Suppressor macrophage treated with lipopolysaccharide for 1 hour (primary cell): ENCODE data around the gene MTA2.
"Not testable (repeated sequence)": the region's sequence is repeated elsewhere in the genome, so short reads cannot be mapped to it uniquely, and the experiment has no call there.

Source experiments
- DNase-seq, 3 donors: peaks; one replicate each; pipeline ENCODE4 v3.0.0-alpha.2; 2020 to 2022

The MTA2 gene

GRCh38 chr11:62601372-62602140 lies at the start of gene MTA2:
Gene MTA2 (minus strand): TSS chr11:62601865. CDS start chr11:62601450, 415 bp downstream.
- DNase-seq: peak; percentile 98 to 99 (median 99)

- DNase-seq: not testable (repeated sequence)
Observed at GRCh38 chr11:62650283-62650682, 48.6 kb upstream of the MTA2 start.

- DNase-seq: no peak
Observed at GRCh38 chr11:62649486-62649885, 47.8 kb upstream of the MTA2 start.

- no peak for DNase-seq
Observed at GRCh38 chr11:62648967-62649364, 47.3 kb upstream of the MTA2 start.

- DNase-seq: no peak
Observed at GRCh38 chr11:62648185-62648966, 46.7 kb upstream of the MTA2 start.

- no peak for DNase-seq
Observed at GRCh38 chr11:62647609-62648005, 45.9 kb upstream of the MTA2 start.

GRCh38 chr11:62646825-62647608 lies 45.4 kb upstream of the MTA2 start:
- no peak for DNase-seq

- peak; percentile 99 to 100 (median 100) for DNase-seq
Observed at GRCh38 chr11:62645946-62646824, 44.5 kb upstream of the MTA2 start, which contains the start of gene GANAB. Gene GANAB (minus strand): TSS chr11:62646613. CDS start chr11:62646599, 14 bp downstream.

GRCh38 chr11:62645671-62645945 lies 43.9 kb upstream of the MTA2 start:
- peak in 1 of 3 donors; percentile 18 for DNase-seq

GRCh38 chr11:62644220-62644619 lies 42.6 kb upstream of the MTA2 start:
- no peak for DNase-seq

- DNase-seq: no peak
Observed at GRCh38 chr11:62632492-62632891, 30.8 kb upstream of the MTA2 start.

- peak in 2 of 3 donors; percentile 20 to 26 for DNase-seq
Observed at GRCh38 chr11:62627713-62628112, 26.0 kb upstream of the MTA2 start.

GRCh38 chr11:62622476-62623089 lies 20.9 kb upstream of the MTA2 start:
- DNase-seq: no peak

GRCh38 chr11:62621567-62622470 lies 20.2 kb upstream of the MTA2 start, which contains the start of gene B3GAT3:
Gene B3GAT3 (minus strand): TSS chr11:62621986. CDS start chr11:62621947, 39 bp downstream.
- peak; percentile 98 for DNase-seq

GRCh38 chr11:62621027-62621566 lies 19.4 kb upstream of the MTA2 start:
- DNase-seq: no peak

- DNase-seq: not testable (repeated sequence)
Observed at GRCh38 chr11:62616957-62617356, 15.3 kb upstream of the MTA2 start.

GRCh38 chr11:62615521-62615920 lies 13.9 kb upstream of the MTA2 start:
- no peak for DNase-seq

GRCh38 chr11:62614275-62614674 lies 12.6 kb upstream of the MTA2 start:
- no peak for DNase-seq

- no peak for DNase-seq
Observed at GRCh38 chr11:62613291-62613778, 11.7 kb upstream of the MTA2 start.
